GM18499 (cell line): ENCODE data around the gene CH25H.

Experiments used
- ATAC-seq: cut with Tn5 transposase; IDR thresholded peaks from one replicate; pipeline ENCODE4 v1.9.1; 2021; ENCODE audit warnings: moderate number of reproducible peaks; ENCODE audit not compliant: insufficient read depth, unreplicated experiment

CH25H gene

DNA sequence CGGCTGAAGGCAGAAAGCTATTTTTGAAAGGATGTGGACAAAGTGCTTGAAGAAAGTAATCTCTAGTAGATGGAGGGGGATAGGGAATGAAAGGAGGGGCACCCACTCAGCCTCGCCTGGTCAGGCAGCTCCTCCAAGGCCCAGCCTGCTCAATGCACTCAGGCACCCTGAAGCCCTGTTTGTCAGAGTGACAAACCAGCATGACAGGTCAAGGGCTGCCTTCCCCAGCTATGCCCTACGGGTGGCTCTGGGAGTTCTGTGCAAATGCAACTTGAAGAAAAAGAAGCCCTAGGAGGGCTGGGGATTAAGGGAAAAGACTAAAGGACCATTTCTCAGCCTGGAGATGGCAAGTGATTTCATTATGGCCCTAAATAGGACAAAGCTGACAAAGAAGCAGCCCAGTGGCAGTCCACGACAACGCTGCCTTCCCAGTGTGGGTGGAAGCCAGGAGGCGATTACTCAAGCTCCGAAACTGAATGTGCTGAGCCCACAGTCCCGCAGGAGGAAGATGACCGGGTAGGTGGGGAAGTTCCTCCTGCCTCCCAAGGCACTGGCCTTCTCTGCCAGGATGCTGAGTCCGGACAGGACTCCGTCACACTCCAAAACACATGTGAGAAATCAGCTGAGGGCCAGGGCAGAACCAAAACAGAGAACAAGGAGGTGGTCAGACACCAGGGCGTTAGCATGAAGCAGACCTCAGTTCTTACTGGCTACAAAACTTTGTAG, 28.1 kb upstream of the CH25H start:
- no peak for ATAC-seq

GRCh38 chr10:89233033-89233432, 25.9 kb upstream of the CH25H start:
- ATAC-seq: no peak

- no peak for ATAC-seq
Observed at GRCh38 chr10:89228962-89229361, 21.8 kb upstream of the CH25H start.

DNA sequence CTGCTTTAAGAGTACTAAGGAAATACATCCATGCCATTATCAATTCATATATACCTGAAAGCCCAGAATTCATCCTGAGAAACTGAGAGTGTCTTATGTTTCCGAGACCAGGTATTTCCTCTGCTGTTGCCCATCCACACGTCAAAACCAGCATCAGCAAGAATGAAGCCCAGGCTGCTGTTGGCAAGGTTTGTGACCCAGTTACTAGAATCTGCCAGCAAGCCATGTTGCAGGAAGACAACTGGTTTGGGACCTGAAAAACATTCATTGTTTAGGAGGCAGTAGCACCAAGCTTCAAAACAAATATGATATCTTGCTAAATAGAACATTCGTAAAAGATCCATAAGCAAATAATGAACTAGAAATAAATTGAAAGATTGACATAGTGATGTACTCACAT, 21.0 kb upstream of the CH25H start:
- ATAC-seq: no peak

- ATAC-seq: no peak
Observed at GRCh38 chr10:89226891-89227290, 19.8 kb upstream of the CH25H start.

DNA sequence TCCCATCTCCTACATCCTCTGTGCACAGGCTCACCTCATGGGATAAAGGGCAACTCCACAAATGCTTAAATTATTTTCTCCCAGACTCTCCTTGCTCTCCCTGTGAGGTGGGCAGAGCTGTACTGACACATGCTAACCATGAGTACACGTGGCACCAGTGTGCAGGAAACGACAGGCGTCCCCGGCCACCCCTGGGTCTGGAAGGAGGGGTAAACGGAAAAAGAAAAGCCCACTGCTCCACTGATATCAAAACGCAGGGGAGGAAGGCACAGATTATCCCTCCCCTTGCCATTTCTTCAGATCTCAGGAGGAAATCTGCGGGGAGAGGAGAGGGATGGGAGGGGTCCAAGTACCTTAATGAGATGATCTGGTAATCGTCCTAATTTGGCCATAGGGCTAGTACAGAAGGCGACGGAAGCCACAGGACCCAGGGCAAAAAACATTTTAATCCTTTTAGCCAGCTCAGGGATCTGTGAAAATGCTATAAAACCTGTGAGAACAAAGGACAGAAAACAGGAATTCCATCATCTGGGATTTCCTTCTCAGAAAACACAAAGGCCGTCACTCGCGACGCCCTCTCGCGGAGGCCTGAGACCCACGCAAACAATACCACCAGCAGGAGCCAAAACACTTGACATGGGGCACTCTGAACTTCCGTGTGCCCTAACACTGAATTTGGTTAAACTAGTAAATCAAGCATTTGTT, 17.8 kb upstream of the CH25H start:
- no peak for ATAC-seq

DNA sequence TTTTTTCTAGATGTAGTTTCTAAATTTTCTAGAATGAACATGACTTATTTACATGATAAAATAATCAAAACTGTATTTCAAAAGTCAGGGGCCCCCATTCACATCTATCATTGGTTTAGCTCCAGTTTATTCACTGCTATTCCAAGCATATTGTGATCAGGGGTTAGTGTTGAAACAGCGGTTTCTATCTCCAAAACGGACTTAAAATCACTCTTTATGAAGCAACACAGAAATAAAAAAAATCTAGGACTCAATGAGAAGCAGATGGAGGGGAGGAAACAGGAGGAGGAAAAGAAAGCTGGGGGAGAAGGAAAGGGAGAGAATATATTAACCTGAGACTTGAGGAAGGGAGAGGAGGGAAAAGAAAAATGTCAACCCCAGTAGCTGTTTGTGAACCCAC, 14.8 kb upstream of the CH25H start:
- ATAC-seq: no peak

DNA sequence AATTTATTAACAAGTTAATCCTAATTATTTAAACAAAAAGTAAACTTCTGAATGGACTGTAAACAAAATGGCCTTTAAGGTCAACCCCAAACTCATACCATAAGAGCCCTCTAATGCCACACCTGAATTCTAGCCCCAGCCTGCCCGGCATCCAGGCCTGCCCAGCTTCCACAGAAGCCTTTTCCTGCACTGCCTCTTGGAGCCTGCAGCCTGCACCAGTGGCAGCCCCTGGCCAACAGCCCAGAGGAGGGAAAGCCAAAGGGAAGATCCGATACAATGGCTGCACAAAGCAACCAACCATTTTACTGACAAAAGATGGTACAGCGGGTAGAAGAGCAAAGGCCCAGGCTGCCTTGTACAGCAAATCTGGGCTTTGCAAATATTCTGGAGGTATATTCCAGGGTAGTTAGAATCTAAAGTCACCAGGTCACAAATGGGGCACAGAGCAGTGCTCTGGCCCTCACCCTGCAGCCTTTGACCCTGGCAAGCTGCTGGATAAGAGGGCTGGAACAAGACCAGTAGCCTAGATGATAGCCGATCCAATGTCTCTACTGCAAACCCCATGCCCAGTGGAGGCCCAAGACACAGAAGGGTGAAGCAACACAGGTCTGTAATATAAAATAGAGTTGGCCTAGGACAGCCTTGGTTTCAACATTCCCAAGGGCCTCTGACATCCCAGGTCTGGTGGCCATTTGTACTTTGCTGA, 12.5 kb upstream of the CH25H start:
- no peak for ATAC-seq

DNA sequence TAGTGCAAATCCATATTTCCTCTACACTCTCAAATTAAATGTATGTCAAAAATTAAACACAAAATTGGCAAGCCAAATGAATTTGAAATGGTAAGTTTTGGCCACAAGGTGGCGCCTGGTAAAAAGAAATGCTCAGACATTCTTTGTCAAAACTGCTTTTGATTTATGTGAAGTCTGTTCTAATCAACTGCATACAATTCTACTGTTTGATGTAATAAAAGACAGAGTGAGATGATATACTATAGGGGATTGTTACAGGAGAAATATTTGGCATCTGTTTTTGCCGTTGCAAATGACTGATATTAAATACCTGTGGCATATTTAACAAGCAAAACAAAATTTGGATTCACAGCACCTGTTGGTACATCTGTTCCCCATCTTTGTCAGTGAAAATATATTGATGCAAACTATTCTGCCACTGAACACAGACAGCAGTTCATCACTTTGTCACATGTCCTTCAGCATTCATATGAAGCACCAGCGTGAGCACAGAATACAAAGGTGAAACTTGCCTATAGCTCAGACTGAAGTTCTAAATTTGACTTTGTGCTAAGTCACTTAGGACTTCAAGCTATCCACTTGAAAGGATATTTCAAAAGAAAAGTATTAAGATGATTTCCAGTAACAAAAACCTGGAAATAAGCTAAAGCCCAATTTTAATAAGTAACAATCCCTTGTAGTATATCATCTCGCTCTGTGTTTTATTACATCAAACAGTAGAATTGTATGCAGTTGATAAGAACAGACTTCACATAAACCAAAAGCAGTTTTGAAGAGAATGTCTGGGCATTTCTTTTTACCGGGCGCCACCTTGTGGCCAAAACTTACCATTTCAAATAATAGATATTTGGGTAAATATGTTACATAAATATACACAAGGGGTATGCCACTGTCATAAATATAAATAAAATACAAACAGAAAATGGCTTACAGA, 10.2 kb upstream of the CH25H start:
- ATAC-seq: no peak

- ATAC-seq: no peak
Observed at GRCh38 chr10:89216056-89216455, 8.9 kb upstream of the CH25H start.

- ATAC-seq: no peak
Observed at GRCh38 chr10:89215511-89215910, 8.4 kb upstream of the CH25H start.

- no peak for ATAC-seq
Observed at GRCh38 chr10:89214566-89215165, 7.5 kb upstream of the CH25H start.

GRCh38 chr10:89213191-89213808, 6.2 kb upstream of the CH25H start:
- ATAC-seq: no peak

DNA sequence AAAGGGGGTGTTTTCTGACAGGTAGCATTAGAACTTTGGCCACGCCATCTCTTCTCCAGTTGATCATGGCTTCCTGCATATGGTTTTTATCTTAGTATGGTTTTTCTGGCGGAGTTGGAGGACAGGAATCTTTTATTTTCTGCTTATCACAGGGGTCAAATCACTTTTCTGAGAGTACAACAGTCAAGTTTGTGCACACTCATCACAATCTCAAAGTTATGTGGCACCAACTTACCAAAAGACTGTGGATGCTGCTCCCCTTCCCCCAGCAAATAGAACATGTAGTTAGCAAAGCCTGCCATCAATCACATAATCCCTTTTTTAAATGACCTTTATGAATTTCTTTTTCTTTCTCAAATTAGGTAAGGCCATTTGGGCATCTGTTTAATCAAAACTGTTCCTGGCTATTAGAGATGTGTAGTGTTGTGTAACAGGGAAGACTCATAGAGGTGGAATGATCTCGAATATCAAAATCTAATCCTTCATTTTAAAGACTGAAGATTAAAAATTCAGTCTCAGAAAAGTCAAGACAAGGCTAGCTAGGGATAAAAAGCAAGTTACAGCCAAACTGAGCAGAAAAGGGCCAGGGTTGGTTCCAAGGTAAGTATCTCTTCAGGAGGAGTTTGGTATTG, 3.8 kb upstream of the CH25H start:
- ATAC-seq: no peak

- ATAC-seq: no peak
Observed at GRCh38 chr10:89209718-89210117, 2.6 kb upstream of the CH25H start.

GRCh38 chr10:89207801-89208551, 859 bp upstream of the CH25H start:
- no peak for ATAC-seq

DNA sequence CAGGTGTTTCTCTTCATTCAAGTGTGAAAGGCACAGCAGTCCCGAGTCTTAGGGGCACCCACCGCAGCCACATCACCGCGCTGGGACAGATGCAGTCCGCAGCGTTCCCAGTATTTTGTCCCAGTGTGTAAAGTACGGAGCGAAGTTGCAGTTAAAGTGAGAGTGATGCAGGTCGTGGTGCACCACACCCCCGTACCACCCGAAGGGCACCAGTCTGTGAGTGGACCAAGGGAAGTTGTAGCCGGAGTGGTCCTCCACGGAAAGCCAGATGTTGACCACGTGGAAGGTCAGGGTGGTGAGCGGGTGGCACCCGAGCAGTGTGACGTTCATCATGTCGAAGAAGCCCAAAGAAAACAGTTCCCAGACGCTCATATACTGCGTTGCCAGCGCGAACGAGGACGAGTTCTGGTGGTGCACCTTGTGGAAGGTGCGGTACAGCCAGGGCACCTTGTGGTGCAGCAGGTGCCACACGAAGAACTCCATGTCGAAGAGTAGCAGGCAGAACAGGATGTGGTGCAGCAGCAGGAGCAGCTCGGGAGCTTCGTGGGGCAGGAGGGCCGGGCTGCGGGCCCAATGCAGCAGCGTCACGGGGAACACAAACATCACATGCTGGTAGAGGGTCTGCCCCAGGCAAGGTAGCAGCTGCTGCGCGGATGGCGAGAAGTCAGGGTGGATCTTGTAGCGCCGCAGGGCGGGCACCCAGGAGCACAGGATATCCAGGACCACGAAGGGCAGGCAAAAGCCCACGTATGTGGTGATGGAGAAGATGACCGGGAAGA, 526 bp downstream of the CH25H start:
- ATAC-seq: no peak
